C4-2B (cell line): Measurements from ENCODE around the gene ACSF3.

Experiments
- CTCF ChIP-seq: fragments of 450-650 bp; conservative IDR thresholded peaks from 2 replicates; pipeline ENCODE4 v1.5.1; 2017; ENCODE audit warnings: mild to moderate bottlenecking
- ZFX ChIP-seq: fragments of 450-650 bp; IDR thresholded peaks from 2 replicates; pipeline ENCODE4 v1.6.1; 2017

GRCh38 chr16:89200850-89201411, 107.3 kb downstream of the ACSF3 start:
- no peak for TF ChIP-seq CTCF
- 0 out of 2 replicates have a peak, but pooled peaks have one; percentile 22 for TF ChIP-seq ZFX
